Measurements from ENCODE around the gene ABLIM1. TPM values are rescaled to one million over a fixed set of nuclear protein-coding genes. Genes with fewer than 3 reads are reported as not detected.

ABLIM1 gene
- total RNA-seq, 1 donor from 2014 or later, result 105 TPM

DNA sequence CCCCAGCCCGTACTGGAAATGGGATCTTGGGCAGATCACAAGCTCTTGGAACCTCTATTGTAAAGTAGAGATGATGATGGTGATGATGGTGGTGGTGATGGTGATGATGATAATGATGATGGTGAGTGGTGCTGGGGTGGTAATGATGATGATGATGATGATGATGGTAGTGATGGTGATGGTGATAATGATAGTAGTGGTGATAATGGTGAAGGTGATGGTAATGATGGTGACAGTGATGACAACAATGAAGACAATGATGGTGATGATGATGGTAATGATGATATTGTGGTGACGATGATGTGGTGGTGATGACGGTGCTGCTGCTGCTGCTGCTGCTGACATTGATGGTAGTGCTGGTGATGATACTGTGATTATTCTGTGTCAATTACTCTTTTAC, 162.8 kb downstream of the ABLIM1 start:
- TF ChIP-seq, protein P1, sequence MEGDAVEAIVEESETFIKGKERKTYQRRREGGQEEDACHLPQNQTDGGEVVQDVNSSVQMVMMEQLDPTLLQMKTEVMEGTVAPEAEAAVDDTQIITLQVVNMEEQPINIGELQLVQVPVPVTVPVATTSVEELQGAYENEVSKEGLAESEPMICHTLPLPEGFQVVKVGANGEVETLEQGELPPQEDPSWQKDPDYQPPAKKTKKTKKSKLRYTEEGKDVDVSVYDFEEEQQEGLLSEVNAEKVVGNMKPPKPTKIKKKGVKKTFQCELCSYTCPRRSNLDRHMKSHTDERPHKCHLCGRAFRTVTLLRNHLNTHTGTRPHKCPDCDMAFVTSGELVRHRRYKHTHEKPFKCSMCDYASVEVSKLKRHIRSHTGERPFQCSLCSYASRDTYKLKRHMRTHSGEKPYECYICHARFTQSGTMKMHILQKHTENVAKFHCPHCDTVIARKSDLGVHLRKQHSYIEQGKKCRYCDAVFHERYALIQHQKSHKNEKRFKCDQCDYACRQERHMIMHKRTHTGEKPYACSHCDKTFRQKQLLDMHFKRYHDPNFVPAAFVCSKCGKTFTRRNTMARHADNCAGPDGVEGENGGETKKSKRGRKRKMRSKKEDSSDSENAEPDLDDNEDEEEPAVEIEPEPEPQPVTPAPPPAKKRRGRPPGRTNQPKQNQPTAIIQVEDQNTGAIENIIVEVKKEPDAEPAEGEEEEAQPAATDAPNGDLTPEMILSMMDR (IDR thresholded peaks at IDR 0.05; ENCODE audit: unreplicated experiment), result no peak
- no peak overlapping the region for H3K27ac Mint-ChIP-seq
- no peak overlapping the region for H3K4me3 Mint-ChIP-seq
- no peaks in the 10 kb centered on the region for H3K9me3 Mint-ChIP-seq
- peaks cover 27% of the 10 kb centered on the region for H3K4me1 Mint-ChIP-seq
- H3K36me3 Mint-ChIP-seq, result peaks cover 12% of the 10 kb centered on the region
- no peaks in the 10 kb centered on the region for H3K27me3 Mint-ChIP-seq (ENCODE audit: low read depth)
- DNase-seq (ENCODE audit: low spot score in 2 of 2, unreplicated experiment in 2 of 2), result no peak

DNA sequence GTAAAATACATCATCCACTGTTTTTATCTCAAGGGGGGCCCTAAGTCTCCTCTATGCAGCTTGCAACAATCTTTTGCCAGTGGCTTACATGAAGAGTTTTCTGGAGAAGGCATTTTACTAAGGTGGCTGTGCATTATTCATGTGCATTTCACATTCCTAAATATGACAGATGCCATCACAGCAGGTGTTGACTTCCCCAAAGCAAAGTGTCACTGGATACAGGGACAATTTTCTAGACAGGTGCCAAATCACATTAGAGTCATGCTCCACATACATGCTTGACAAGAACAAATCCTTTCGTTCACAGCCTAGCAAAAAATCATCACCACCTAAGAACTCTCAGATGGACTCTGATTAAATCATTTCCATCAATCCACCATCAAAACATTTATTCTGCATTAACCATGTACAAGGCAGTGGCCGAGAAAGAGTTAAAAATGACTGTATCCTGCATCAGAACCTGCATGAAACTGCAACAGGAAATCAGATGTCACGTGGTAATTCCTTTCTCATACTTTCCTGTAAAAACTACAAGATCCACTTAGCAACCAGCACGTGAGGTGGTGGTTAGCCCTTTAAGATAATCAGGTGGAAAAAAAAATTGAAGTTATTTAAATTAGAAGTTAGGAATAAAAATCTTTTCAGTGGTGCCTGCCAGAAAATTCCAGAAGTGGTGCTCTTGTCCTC, 165.6 kb downstream of the ABLIM1 start:
- H3K27ac Mint-ChIP-seq, result no peak overlapping the region
- no peaks in the 10 kb centered on the region for H3K27me3 Mint-ChIP-seq (ENCODE audit: low read depth)
- TF ChIP-seq, protein P1 (IDR thresholded peaks at IDR 0.05; ENCODE audit: unreplicated experiment), result no peak
- no peak overlapping the region for H3K4me3 Mint-ChIP-seq
- no peak for DNase-seq (ENCODE audit: low spot score in 2 of 2, unreplicated experiment in 2 of 2)
- H3K9me3 Mint-ChIP-seq, result no peaks in the 10 kb centered on the region
- peaks cover 42% of the 10 kb centered on the region for H3K4me1 Mint-ChIP-seq
- H3K36me3 Mint-ChIP-seq, result peaks cover 16% of the 10 kb centered on the region

DNA sequence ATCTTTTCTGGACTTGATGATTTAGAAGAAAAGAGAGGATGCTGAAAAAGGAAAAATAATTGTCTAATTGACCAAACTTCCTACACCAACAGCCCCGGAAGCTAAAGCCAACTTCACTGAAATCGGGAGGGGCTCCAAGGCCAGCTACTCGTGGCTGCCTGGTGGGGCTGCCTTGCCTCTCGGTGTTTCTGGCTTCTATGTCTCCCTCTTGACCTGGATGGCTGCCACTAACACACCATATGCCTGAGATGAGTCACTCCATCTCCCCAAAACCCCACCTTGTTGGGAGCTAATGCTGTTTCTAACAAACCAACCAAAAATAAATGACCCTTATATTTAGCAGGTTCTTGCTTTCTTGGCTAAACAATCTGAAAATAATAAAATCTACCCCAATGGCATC, 166.1 kb downstream of the ABLIM1 start:
- no peaks in the 10 kb centered on the region for H3K9me3 Mint-ChIP-seq
- no peak for DNase-seq (ENCODE audit: low spot score in 2 of 2, unreplicated experiment in 2 of 2)
- no peaks in the 10 kb centered on the region for H3K27me3 Mint-ChIP-seq (ENCODE audit: low read depth)
- peaks cover 48% of the 10 kb centered on the region for H3K4me1 Mint-ChIP-seq
- TF ChIP-seq, protein P1 (IDR thresholded peaks at IDR 0.05; ENCODE audit: unreplicated experiment), result no peak
- H3K4me3 Mint-ChIP-seq, result no peak overlapping the region
- H3K36me3 Mint-ChIP-seq, result peaks cover 16% of the 10 kb centered on the region
- no peak overlapping the region for H3K27ac Mint-ChIP-seq

DNA sequence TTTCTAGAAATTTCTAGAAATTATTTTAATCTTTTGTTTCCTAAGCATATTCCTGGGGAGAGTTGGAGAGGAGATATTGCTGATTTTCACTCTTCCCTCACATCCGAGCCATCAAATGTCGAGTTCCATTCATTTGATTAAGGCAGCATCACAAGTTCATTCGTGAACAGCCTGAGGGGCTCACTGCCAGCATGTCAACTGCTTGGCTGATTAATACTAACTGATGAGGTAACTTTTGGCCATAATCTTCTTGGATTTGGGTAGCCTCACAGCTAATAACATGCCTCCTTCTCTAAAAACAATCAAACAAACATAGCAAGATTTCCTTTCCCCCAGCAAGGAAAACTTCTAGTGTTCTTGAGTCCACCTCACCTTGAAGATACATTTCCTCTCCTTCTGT, 166.7 kb downstream of the ABLIM1 start:
- Mint-ChIP-seq H3K27ac (no peak overlapping the region), H3K4me1 (peaks cover 53% of the 10 kb centered on the region), H3K4me3 (no peak overlapping the region), H3K9me3 (no peaks in the 10 kb centered on the region), H3K27me3 (ENCODE audit: low read depth) (no peaks in the 10 kb centered on the region), H3K36me3 (peaks cover 16% of the 10 kb centered on the region)
- DNase-seq (ENCODE audit: low spot score in 2 of 2, unreplicated experiment in 2 of 2), result no peak
- TF ChIP-seq, protein P1 (IDR thresholded peaks at IDR 0.05; ENCODE audit: unreplicated experiment), result no peak

DNA sequence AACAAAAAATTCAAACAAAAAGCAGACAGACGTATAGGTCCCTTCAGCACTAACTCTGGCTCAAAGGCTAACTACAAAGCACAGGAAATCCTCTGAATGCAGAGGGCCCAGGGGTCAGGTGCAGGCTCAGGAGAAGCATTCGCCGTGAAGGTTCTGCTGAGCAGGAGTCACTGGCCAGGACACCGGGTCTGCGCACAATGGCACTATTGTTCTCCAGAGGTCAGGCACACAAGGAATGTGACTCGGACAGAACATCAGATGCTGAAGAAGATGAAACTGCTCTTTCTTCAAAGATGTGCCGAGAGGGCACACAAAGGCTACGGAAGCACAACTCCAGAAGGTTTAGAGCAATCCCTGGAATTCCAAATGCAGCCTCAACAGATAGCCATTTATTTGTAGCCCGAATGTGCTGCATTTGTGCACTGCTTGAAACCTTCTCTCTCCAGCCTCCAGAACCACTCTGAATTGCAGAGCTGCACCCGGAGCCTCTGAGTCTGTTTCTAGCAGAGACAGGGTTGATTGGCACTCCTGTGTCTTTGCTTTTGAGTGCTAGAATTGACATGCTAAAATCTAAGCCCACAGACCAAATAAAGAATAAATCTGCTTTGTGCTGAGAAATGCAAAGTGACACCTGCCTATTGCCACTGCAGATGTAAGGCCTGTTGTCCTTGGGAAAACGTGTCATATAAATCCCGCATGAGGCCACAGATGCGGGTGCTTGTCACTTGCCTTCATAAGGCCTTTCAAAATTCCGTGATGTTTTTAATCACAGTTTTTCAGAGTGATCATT, 168.4 kb downstream of the ABLIM1 start:
- peaks cover 68% of the 10 kb centered on the region for H3K4me1 Mint-ChIP-seq
- DNase-seq (ENCODE audit: low spot score in 2 of 2, unreplicated experiment in 2 of 2), result no peak
- peak overlapping the region; percentile 11 for H3K27ac Mint-ChIP-seq
- H3K4me3 Mint-ChIP-seq, result no peak overlapping the region
- TF ChIP-seq, protein P1 (IDR thresholded peaks at IDR 0.05; ENCODE audit: unreplicated experiment), result no peak
- no peaks in the 10 kb centered on the region for H3K27me3 Mint-ChIP-seq (ENCODE audit: low read depth)
- peaks cover 5% of the 10 kb centered on the region for H3K9me3 Mint-ChIP-seq
- H3K36me3 Mint-ChIP-seq, result peaks cover 18% of the 10 kb centered on the region
